Activated B cell treated with CpG ODN at 0.5 μM for 24 hours (primary cell): ENCODE measurements around the gene MTHFD2L. TPM values are rescaled to one million over a fixed set of nuclear protein-coding genes. Genes with fewer than 3 reads are reported as not detected.

Experiments used
- ATAC-seq: fragments of 200-7000 bp; cut with Tn5 transposase; one replicate; pipeline ENCODE4 v1.10.0; 2021; ENCODE audit warnings: low read depth, mild to moderate bottlenecking, moderate library complexity
- CTCF ChIA-PET: fragments of 350-600 bp; sonication (Branson Sonifier 250); formaldehyde crosslinking; loops from one replicate; lab custom pipeline; 2021; ENCODE audit warnings: antibody characterized with exemption; lab: Charles Lee
- POLR2A ChIA-PET: fragments of 350-600 bp; sonication (Branson Sonifier 250); formaldehyde crosslinking; loops from one replicate; lab custom pipeline; 2021; ENCODE audit warnings: antibody characterized with exemption; lab: Charles Lee
- DNase-seq: peaks from one replicate; pipeline ENCODE4 v3.0.0; 2022
- H3K27ac Mint-ChIP-seq: one replicate; pipeline ENCODE4 v1.8.0; 2020; ENCODE audit warnings: mixed read lengths
- H3K27me3 Mint-ChIP-seq: one replicate; pipeline ENCODE4 v1.8.0; 2021; ENCODE audit warnings: mixed read lengths
- H3K36me3 Mint-ChIP-seq: one replicate; pipeline ENCODE4 v1.8.0; 2021; ENCODE audit warnings: low read depth, mixed read lengths
- H3K4me1 Mint-ChIP-seq: one replicate; pipeline ENCODE4 v1.8.0; 2021; ENCODE audit warnings: mixed read lengths
- H3K4me3 Mint-ChIP-seq: one replicate; pipeline ENCODE4 v1.8.0; 2020; ENCODE audit warnings: mild to moderate bottlenecking, mixed read lengths
- H3K9me3 Mint-ChIP-seq: one replicate; pipeline ENCODE4 v1.8.0; 2020; ENCODE audit warnings: mixed read lengths
- intact Hi-C: fragments of 100-400 bp; cut with micrococcal nuclease; formaldehyde crosslinking; loops from one replicate; pipeline ENCODE4 v1.15.1; 2024
- total RNA-seq: library from RNA; stranded (reverse); gene quantifications from 2 replicates; pipeline ENCODE4 v1.2.3, GENCODE V29; 2022
- TF ChIP-seq, protein P1 (sequence below): fragments of 200-600 bp; IDR thresholded peaks from one replicate; pipeline ENCODE4 v1.8.0; 2022; ENCODE audit warnings: antibody characterized with exemption, mild to moderate bottlenecking

MTHFD2L gene
- total RNA-seq, 1 donor from 2014 or later: 14.3 TPM

- ATAC-seq (no peak), DNase-seq (no peak)
- intact Hi-C loops: no loop called here
- Mint-ChIP-seq H3K9me3 (peaks cover 3% of the 10 kb centered on the region), H3K4me3 (no peak overlapping the region), H3K36me3 (peaks cover 3% of the 10 kb centered on the region), H3K27me3 (no peaks in the 10 kb centered on the region), H3K4me1 (peaks cover 4% of the 10 kb centered on the region), H3K27ac (no peak overlapping the region)
- POLR2A ChIA-PET: no interaction called here
- CTCF ChIA-PET: no interaction called here
- TF ChIP-seq, protein P1, sequence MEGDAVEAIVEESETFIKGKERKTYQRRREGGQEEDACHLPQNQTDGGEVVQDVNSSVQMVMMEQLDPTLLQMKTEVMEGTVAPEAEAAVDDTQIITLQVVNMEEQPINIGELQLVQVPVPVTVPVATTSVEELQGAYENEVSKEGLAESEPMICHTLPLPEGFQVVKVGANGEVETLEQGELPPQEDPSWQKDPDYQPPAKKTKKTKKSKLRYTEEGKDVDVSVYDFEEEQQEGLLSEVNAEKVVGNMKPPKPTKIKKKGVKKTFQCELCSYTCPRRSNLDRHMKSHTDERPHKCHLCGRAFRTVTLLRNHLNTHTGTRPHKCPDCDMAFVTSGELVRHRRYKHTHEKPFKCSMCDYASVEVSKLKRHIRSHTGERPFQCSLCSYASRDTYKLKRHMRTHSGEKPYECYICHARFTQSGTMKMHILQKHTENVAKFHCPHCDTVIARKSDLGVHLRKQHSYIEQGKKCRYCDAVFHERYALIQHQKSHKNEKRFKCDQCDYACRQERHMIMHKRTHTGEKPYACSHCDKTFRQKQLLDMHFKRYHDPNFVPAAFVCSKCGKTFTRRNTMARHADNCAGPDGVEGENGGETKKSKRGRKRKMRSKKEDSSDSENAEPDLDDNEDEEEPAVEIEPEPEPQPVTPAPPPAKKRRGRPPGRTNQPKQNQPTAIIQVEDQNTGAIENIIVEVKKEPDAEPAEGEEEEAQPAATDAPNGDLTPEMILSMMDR: no peak
These were observed 65.2 kb downstream of the MTHFD2L start for GRCh38 chr4:74223098-74223497.

GRCh38 chr4:74223801-74224200 is 65.9 kb downstream of the MTHFD2L start:
- no peak overlapping the region for H3K27ac Mint-ChIP-seq
- ChIA-PET POLR2A (no interaction called here), CTCF (no interaction called here)
- intact Hi-C loops: no loop called here
- no peak for ATAC-seq
- H3K9me3 Mint-ChIP-seq: peaks cover 3% of the 10 kb centered on the region
- peaks cover 4% of the 10 kb centered on the region for H3K4me1 Mint-ChIP-seq
- H3K27me3 Mint-ChIP-seq: no peaks in the 10 kb centered on the region
- peaks cover 3% of the 10 kb centered on the region for H3K36me3 Mint-ChIP-seq
- no peak for DNase-seq
- TF ChIP-seq, protein P1: no peak
- H3K4me3 Mint-ChIP-seq: no peak overlapping the region

GRCh38 chr4:74228691-74229640 is 71.0 kb downstream of the MTHFD2L start:
- DNase-seq: peak; percentile 36
- Mint-ChIP-seq H3K27ac (no peak overlapping the region), H3K4me3 (no peak overlapping the region), H3K4me1 (no peaks in the 10 kb centered on the region), H3K9me3 (no peaks in the 10 kb centered on the region), H3K36me3 (peaks cover 3% of the 10 kb centered on the region), H3K27me3 (no peaks in the 10 kb centered on the region)
- ATAC-seq: peak; percentile 78
- intact Hi-C loops: loop anchor here (1.0 to 2.0 kb wide), 5 partner anchors 40 to 446 kb away; no protein-coding TSS in a partner anchor
- TF ChIP-seq, protein P1: peak; percentile 60
- POLR2A ChIA-PET: interaction anchor here (1.1 kb wide), 1 partner anchor 23 kb away, joined by 3 read pairs; no protein-coding TSS in a partner anchor
- CTCF ChIA-PET: interaction anchor here (0.6 to 2.7 kb wide), 19 partner anchors 9 to 652 kb away, joined by 3 to 16 read pairs (median 4); no protein-coding TSS in a partner anchor

DNA sequence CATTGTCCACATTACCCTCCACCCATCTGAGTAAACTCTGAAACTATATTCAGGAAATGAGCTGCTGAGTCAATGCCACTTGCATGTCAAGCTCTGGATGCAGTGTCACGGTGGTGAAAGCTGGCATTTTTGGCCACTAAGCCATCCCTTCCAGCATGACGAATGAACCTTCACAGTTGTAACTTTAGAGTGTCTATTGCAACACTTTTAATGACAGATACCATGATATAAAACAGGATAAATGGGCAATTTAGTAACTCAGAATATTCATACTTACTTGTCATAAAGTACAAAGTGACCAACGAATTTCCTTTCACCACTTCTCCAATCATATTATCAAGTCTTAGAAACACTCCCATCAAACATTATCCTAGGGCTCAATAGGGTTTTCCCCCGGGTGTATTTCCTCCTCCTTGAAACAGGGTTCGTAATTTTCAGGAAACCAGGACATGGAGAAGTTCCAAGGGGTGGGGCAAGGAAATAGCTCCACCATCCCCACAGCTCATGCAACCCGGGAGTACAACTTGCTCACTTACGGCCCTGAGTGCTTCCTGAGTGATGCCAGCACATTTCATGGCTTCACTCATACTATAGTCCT is 73.1 kb downstream of the MTHFD2L start:
- H3K9me3 Mint-ChIP-seq: no peaks in the 10 kb centered on the region
- ChIA-PET POLR2A (interaction anchor here (0.7 kb wide), 1 partner anchor 1438 kb away, joined by 4 read pairs; no protein-coding TSS in a partner anchor), CTCF (interaction anchor here (1.2 to 1.4 kb wide), 2 partner anchors 45 to 392 kb away, joined by 3 to 4 read pairs; no protein-coding TSS in a partner anchor)
- H3K4me3 Mint-ChIP-seq: no peak overlapping the region
- H3K27ac Mint-ChIP-seq: no peak overlapping the region
- intact Hi-C loops: no loop called here
- TF ChIP-seq, protein P1: no peak
- DNase-seq (no peak), ATAC-seq (no peak)
- H3K36me3 Mint-ChIP-seq: no peaks in the 10 kb centered on the region
- H3K27me3 Mint-ChIP-seq: no peaks in the 10 kb centered on the region
- peaks cover 4% of the 10 kb centered on the region for H3K4me1 Mint-ChIP-seq

DNA sequence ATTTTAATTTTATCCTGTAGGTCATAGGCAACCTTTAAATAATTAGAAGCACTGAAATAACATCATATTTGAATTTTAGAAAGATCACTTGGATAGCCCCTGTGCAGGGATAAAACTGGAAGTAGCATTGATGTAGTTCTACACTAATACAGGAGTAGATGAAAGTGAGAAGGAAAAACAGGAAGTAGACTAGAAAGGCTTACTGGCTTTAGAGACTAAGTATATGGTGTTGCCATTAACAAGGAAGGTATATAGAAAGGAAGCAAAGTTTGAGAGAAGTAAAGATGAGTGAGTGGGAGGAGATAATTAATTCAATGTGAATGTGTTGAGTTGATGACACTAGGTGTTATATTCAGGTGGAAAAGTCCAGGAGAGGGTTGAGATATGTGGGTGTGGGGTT is 77.2 kb downstream of the MTHFD2L start:
- TF ChIP-seq, protein P1: no peak
- Mint-ChIP-seq H3K27ac (no peak overlapping the region), H3K36me3 (no peaks in the 10 kb centered on the region), H3K4me1 (peaks cover 4% of the 10 kb centered on the region), H3K27me3 (no peaks in the 10 kb centered on the region), H3K9me3 (no peaks in the 10 kb centered on the region), H3K4me3 (no peak overlapping the region)
- ChIA-PET CTCF (no interaction called here), POLR2A (no interaction called here)
- no peak for ATAC-seq
- no peak for DNase-seq
- intact Hi-C loops: no loop called here
